GM13977 (cell line): ENCODE results near the gene ZIC1.

Experiments used
- DNase-seq: peaks from one replicate; pipeline ENCODE4 v3.0.0; 2012; ENCODE audit warnings: low spot score
- CTCF ChIP-seq: IDR thresholded peaks from 2 replicates; pipeline ENCODE4 v1.5.1; 2012; ENCODE audit warnings: mild to moderate bottlenecking, control low read depth; ENCODE audit not compliant: insufficient read depth; ENCODE audit errors: extremely low read depth, missing control alignments
- in situ Hi-C: fragments of 300-500 bp; cut with MboI; formaldehyde crosslinking; loops from one replicate; pipeline ENCODE4 v1.12.0; 2022; ENCODE audit warnings: low sequenced_read_pairs, low pct_unique_long_range_greater_than_20kb, mixed read lengths, inconsistent platforms; ENCODE audit not compliant: unreplicated experiment

Gene ZIC1

GRCh38 chr3:147370349-147370748 is 38.8 kb upstream of the ZIC1 start:
- TF ChIP-seq CTCF, result no peak
- in situ Hi-C loops, result no loop called here
- DNase-seq, result no peak

GRCh38 chr3:147371140-147371539 is 38.0 kb upstream of the ZIC1 start:
- TF ChIP-seq CTCF, result no peak

GRCh38 chr3:147371771-147372340 is 37.3 kb upstream of the ZIC1 start:
- in situ Hi-C loops, result no loop called here
- no peak for DNase-seq
- TF ChIP-seq CTCF, result no peak

More at GRCh38 chr3:147371140-147371539, 38.0 kb upstream of the ZIC1 start:
- in situ Hi-C loops, result no loop called here
- DNase-seq, result no peak

- no peak for DNase-seq
- in situ Hi-C loops, result no loop called here
- TF ChIP-seq CTCF, result no peak
Observed at GRCh38 chr3:147372525-147373027, 36.6 kb upstream of the ZIC1 start.

- DNase-seq, result no peak
Observed at GRCh38 chr3:147373301-147373700, 35.9 kb upstream of the ZIC1 start.

More at GRCh38 chr3:147373301-147373700, 35.9 kb upstream of the ZIC1 start:
- no peak for TF ChIP-seq CTCF
- in situ Hi-C loops, result no loop called here
